Suprapubic skin (tissue), 4 donors: ENCODE results near the gene MGST2. TPM values are rescaled to one million over a fixed set of nuclear protein-coding genes. Genes with fewer than 3 reads are reported as not detected.

Source experiments
- DNase-seq, 2 donors: peaks; one replicate each; pipeline ENCODE4 v3.0.0-alpha.2; 2019; ENCODE audit warnings: low spot score in 2 of 2
- H3K27ac ChIP-seq: fragments of 200-600 bp; sonication (generic); one replicate; pipeline ENCODE4 v1.5.1; 2019
- H3K27me3 ChIP-seq: fragments of 200-600 bp; sonication (generic); one replicate; pipeline ENCODE4 v1.5.1; 2019
- H3K36me3 ChIP-seq: fragments of 200-600 bp; sonication (generic); one replicate; pipeline ENCODE4 v1.5.1; 2019
- H3K4me1 ChIP-seq: fragments of 200-600 bp; sonication (generic); one replicate; pipeline ENCODE4 v1.5.1; 2019
- H3K4me3 ChIP-seq: fragments of 200-600 bp; sonication (generic); one replicate; pipeline ENCODE4 v1.5.1; 2019; ENCODE audit warnings: mild to moderate bottlenecking
- H3K9me3 ChIP-seq: fragments of 200-600 bp; sonication (generic); one replicate; pipeline ENCODE4 v1.5.1; 2019
- EP300 ChIP-seq: sonication (generic); formaldehyde crosslinking; IDR thresholded peaks from one replicate; pipeline ENCODE4 v1.6.1; 2017; ENCODE audit warnings: antibody characterized with exemption
- POLR2A ChIP-seq, 2 donors: fragments of 450-650 bp; IDR thresholded peaks; one replicate each; pipeline ENCODE4 v1.6.1; 2017; ENCODE audit warnings: antibody characterized with exemption in 2 of 2, mild to moderate bottlenecking in 2 of 2, moderate library complexity in 2 of 2
- POLR2AphosphoS5 ChIP-seq, 3 donors: sonication (generic); formaldehyde crosslinking; IDR thresholded peaks; one replicate each; pipeline ENCODE4 v1.6.1; 2017; ENCODE audit warnings: antibody characterized with exemption in 3 of 3
- WGBS: methylation state at CpG from one replicate; pipeline ENCODE4 v1.1.5; 2018; 5-methylcytosine and 5-hydroxymethylcytosine counted together
- total RNA-seq, 4 donors: library from RNA; depleted of rRNA; stranded (reverse); fragments of >200 nt; gene quantifications; one replicate each; pipeline ENCODE4 v1.1.0, GENCODE V29; 2016
- TF ChIP-seq, protein P1 (sequence below), 2 donors: fragments of 200-600 bp in 1 of 2; fragments of 450-650 bp in 1 of 2; sonication (generic) in 1 of 2; IDR thresholded peaks; one replicate each; pipeline ENCODE4 v1.5.1; 2016 to 2019; ENCODE audit warnings: antibody characterized with exemption in 2 of 2, mild to moderate bottlenecking in 1 of 2, moderate library complexity in 1 of 2

The MGST2 gene
- total RNA-seq, 4 donors from 2014 or later, result 98.7 to 157 (median 128) TPM

DNA sequence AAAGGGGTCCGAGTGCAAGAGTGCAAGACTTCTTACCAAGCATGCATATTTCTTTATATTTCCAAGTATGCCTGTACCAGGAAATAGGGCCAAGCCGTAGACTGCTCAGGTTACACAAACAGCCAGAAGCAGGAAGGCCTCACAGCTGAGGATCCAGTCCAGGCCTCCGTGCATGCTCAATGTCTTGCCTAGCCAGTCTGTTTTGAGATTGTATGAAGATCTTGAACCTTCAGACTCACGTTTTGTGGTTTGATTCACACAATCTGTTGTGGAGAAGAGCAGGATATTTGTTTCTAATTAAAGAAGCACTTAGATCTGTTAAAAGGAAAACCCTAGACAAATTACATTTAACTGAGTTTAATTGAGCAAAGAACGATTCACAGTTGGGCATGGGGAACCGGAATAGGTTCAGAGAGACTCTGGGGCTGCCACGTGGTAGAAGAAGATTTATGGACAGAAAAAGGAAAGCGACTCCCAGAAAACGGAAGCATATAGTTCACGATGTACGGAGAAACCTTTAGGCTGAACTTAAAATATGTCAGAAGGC lies 1.2 kb downstream of the MGST2 start:
- no peaks in the 10 kb centered on the region for H3K9me3 ChIP-seq
- no peaks in the 10 kb centered on the region for H3K27me3 ChIP-seq
- TF ChIP-seq EP300 (no peak), POLR2AphosphoS5 (IDR thresholded peaks at IDR 0.05) (no peak), POLR2A (IDR thresholded peaks at IDR 0.05) (no peak)
- TF ChIP-seq, protein P1, sequence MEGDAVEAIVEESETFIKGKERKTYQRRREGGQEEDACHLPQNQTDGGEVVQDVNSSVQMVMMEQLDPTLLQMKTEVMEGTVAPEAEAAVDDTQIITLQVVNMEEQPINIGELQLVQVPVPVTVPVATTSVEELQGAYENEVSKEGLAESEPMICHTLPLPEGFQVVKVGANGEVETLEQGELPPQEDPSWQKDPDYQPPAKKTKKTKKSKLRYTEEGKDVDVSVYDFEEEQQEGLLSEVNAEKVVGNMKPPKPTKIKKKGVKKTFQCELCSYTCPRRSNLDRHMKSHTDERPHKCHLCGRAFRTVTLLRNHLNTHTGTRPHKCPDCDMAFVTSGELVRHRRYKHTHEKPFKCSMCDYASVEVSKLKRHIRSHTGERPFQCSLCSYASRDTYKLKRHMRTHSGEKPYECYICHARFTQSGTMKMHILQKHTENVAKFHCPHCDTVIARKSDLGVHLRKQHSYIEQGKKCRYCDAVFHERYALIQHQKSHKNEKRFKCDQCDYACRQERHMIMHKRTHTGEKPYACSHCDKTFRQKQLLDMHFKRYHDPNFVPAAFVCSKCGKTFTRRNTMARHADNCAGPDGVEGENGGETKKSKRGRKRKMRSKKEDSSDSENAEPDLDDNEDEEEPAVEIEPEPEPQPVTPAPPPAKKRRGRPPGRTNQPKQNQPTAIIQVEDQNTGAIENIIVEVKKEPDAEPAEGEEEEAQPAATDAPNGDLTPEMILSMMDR (IDR thresholded peaks at IDR 0.05), result no peak
- H3K4me1 ChIP-seq, result peaks cover 47% of the 10 kb centered on the region
- peak overlapping the region; percentile 65 for H3K4me3 ChIP-seq
- no peaks in the 10 kb centered on the region for H3K36me3 ChIP-seq
- no peak for DNase-seq
- WGBS, result 35% methylated on average over 11 of the region's 11 CpGs
- H3K27ac ChIP-seq, result peak overlapping the region; percentile 93

DNA sequence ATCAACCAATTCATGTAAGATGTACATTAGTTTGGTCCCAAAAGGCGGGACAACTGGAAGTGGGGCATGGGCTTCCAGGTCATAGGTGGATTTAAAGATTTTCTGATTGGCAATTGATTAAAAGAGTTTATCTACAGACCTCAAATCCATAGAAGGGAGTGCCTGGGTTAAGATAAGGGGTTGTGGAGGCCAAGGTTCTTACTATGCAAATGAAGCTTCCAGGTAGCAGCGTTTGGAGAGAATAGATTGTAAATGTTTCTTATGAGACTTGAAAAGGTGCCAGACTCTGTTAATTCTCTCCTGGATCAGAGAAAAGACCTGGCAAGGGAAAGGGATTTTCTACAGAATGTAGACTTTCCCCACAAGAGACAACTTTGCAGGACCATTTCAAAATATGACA lies 2.4 kb downstream of the MGST2 start:
- no peak for DNase-seq
- peaks cover 2% of the 10 kb centered on the region for H3K36me3 ChIP-seq
- H3K27ac ChIP-seq, result no peak overlapping the region
- H3K4me3 ChIP-seq, result no peak overlapping the region
- H3K4me1 ChIP-seq, result peaks cover 50% of the 10 kb centered on the region
- 69% methylated on average over 2 of the region's 2 CpGs for WGBS
- no peaks in the 10 kb centered on the region for H3K27me3 ChIP-seq
- TF ChIP-seq EP300 (no peak), POLR2A (IDR thresholded peaks at IDR 0.05) (no peak), POLR2AphosphoS5 (IDR thresholded peaks at IDR 0.05) (no peak)
- TF ChIP-seq, protein P1 (IDR thresholded peaks at IDR 0.05), result no peak
- no peaks in the 10 kb centered on the region for H3K9me3 ChIP-seq

DNA sequence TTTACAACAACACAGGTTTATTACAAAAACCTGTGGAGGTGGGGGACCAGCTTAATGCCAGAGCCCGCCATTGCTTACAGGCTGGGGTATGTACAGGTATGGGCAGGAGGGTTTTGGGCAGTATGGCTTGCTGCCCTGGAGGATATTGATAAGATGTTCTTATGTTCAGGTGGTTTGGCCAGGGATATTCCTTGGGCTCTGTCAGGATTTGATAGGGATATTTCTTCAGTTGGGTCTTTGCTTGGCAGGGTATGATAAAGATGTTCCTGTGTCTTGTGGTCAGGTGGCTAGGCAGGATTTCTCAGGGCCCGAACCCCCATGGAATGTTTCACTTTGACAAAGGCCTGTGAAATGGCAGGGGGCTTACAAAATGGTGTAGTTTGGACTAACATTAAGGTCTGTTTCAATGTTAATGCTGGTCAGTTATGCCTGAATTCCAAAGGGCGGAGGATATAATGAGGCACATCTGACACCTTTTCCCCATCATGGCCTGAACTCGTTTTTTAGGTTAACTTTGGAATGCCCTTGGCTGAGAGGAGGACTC lies 3.1 kb downstream of the MGST2 start:
- WGBS, result 84% methylated on average over 4 of the region's 4 CpGs
- TF ChIP-seq POLR2A (IDR thresholded peaks at IDR 0.05) (no peak), EP300 (no peak)
- TF ChIP-seq, protein P1 (IDR thresholded peaks at IDR 0.05), result no peak
- H3K27ac ChIP-seq, result no peak overlapping the region
- peaks cover 50% of the 10 kb centered on the region for H3K4me1 ChIP-seq
- peaks cover 2% of the 10 kb centered on the region for H3K36me3 ChIP-seq
- no peak for DNase-seq
- no peaks in the 10 kb centered on the region for H3K27me3 ChIP-seq
- no peaks in the 10 kb centered on the region for H3K9me3 ChIP-seq
- H3K4me3 ChIP-seq, result no peak overlapping the region

DNA sequence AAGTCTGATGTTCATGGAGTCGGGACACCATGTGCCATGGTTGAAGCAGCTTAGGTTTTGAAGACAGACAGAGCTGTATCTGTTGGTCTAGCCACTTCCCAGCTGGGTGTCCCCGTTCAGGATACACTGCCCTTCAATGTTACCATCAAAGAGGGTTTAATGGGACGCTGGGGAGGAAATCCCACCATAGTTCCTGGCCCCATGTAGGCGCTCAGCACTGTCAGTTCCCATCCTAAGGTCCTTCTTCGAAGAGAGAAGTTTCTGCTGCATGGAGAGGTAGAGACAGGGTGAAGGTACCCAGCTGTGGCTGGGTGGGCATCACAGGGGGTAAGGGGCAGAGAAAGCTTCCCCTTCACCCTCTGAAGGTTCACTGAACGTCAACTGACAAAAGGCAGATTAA lies 3.7 kb downstream of the MGST2 start:
- TF ChIP-seq, protein P1 (IDR thresholded peaks at IDR 0.05), result no peak
- TF ChIP-seq POLR2A (IDR thresholded peaks at IDR 0.05), result no peak
- TF ChIP-seq POLR2AphosphoS5 (IDR thresholded peaks at IDR 0.05), result no peak
- TF ChIP-seq EP300, result no peak
- no peak for DNase-seq
- 81% methylated on average over 6 of the region's 6 CpGs for WGBS
- no peak overlapping the region for H3K4me3 ChIP-seq
- no peaks in the 10 kb centered on the region for H3K9me3 ChIP-seq
- no peak overlapping the region for H3K27ac ChIP-seq
- H3K36me3 ChIP-seq, result peaks cover 2% of the 10 kb centered on the region
- peaks cover 50% of the 10 kb centered on the region for H3K4me1 ChIP-seq
- no peaks in the 10 kb centered on the region for H3K27me3 ChIP-seq

DNA sequence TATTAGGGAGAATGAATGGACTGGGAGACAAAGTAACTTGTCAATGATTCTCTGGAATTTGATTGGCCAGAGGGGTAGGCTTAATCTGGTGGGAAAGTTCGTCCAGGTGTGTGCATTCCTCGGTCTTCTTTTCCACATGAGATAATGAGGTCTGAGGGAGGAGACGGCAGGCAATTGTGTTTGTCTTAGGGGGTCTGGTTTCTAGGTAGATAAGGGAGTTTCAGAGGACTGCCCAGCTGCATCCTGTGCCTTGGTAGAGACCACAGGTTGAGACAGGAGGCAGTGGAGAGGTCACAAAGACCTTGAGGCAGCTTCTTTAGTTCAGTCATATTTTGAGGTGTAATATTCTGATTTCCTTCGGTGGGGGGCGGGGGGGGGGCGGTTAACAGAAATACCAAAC lies 4.3 kb downstream of the MGST2 start:
- DNase-seq, result no peak
- H3K36me3 ChIP-seq, result peaks cover 2% of the 10 kb centered on the region
- H3K9me3 ChIP-seq, result no peaks in the 10 kb centered on the region
- TF ChIP-seq, protein P1 (IDR thresholded peaks at IDR 0.05), result no peak
- TF ChIP-seq EP300, result no peak
- TF ChIP-seq POLR2AphosphoS5 (IDR thresholded peaks at IDR 0.05), result no peak
- H3K4me3 ChIP-seq, result no peak overlapping the region
- 74% methylated on average over 6 of the region's 6 CpGs for WGBS
- H3K27me3 ChIP-seq, result no peaks in the 10 kb centered on the region
- H3K4me1 ChIP-seq, result peaks cover 44% of the 10 kb centered on the region
- no peak overlapping the region for H3K27ac ChIP-seq
